K562 (cell line): ENCODE measurements around the gene DRICH1.

Experiments
- BHLHE40 ChIP-seq: IDR thresholded peaks from 2 replicates; pipeline ENCODE4 v1.6.1; 2011; ENCODE audit warnings: low read length, improper control_type of control experiment
- CTCF ChIP-seq, 3 experiments: IDR thresholded peaks in 2 of 3; conservative IDR thresholded peaks in 1 of 3; 2 replicates each; pipeline ENCODE4 v1.5.1; 2011 to 2012; ENCODE audit warnings: low read length in 3 of 3, mild to moderate bottlenecking in 3 of 3, control low read depth in 2 of 3, improper control_type of control experiment in 1 of 3, inconsistent platforms in 1 of 3, low read depth in 1 of 3, mixed read lengths in 1 of 3, moderate library complexity in 1 of 3; ENCODE audit not compliant: insufficient read depth in 2 of 3
- DNMT1 ChIP-seq: fragments of 450-650 bp; IDR thresholded peaks from 2 replicates; pipeline ENCODE4 v1.6.1; 2016; ENCODE audit warnings: antibody characterized with exemption, mild to moderate bottlenecking
- FOS ChIP-seq: IDR thresholded peaks from 3 replicates; pipeline ENCODE4 v1.6.1; 2011; ENCODE audit not compliant: insufficient read length; ENCODE audit errors: extremely low read depth
- GATAD2A ChIP-seq: fragments of 450-650 bp; IDR thresholded peaks from 2 replicates; pipeline ENCODE4 v1.6.1; 2017
- MTA2 ChIP-seq: fragments of 450-650 bp; IDR thresholded peaks from 2 replicates; pipeline ENCODE4 v1.6.1; 2016; ENCODE audit warnings: low read depth
- MXD1 ChIP-seq: fragments of 250-450 bp; sonication (Bioruptor Pico); IDR thresholded peaks from 2 replicates; pipeline ENCODE4 v1.8.0; 2021; ENCODE audit warnings: borderline replicate concordance, mild to moderate bottlenecking, moderate library complexity; ENCODE audit not compliant: poor library complexity, severe bottlenecking
- MYNN ChIP-seq, 2 experiments: sonication (generic); formaldehyde crosslinking in 1 of 2; IDR thresholded peaks; 2 replicates each; pipeline versions ENCODE4 v1.5.0 to v1.6.1; 2016 to 2020; ENCODE audit warnings: antibody characterized with exemption in 1 of 2, missing genetic modification reagents in 1 of 2
- NFIC ChIP-seq: fragments of 450-650 bp; IDR thresholded peaks from 2 replicates; pipeline ENCODE4 v1.6.1; 2017; ENCODE audit warnings: mild to moderate bottlenecking, inconsistent platforms
- NR1H2 ChIP-seq: sonication (generic); formaldehyde crosslinking; IDR thresholded peaks from 2 replicates; pipeline ENCODE4 v1.4.0; 2020; ENCODE audit warnings: mild to moderate bottlenecking, missing genetic modification reagents
- TF ChIP-seq, protein P1 (sequence below), 2 experiments: IDR thresholded peaks; 2 replicates each; pipeline ENCODE4 v1.6.1; 2011; ENCODE audit warnings: borderline replicate concordance in 1 of 2, control low read depth in 1 of 2, low read depth in 1 of 2, low read length in 1 of 2, mild to moderate bottlenecking in 1 of 2, mixed read lengths in 1 of 2, moderate library complexity in 1 of 2; ENCODE audit not compliant: insufficient read depth in 1 of 2, insufficient read length in 1 of 2, poor library complexity in 1 of 2, severe bottlenecking in 1 of 2; ENCODE audit errors: extremely low read depth in 1 of 2

DNA sequence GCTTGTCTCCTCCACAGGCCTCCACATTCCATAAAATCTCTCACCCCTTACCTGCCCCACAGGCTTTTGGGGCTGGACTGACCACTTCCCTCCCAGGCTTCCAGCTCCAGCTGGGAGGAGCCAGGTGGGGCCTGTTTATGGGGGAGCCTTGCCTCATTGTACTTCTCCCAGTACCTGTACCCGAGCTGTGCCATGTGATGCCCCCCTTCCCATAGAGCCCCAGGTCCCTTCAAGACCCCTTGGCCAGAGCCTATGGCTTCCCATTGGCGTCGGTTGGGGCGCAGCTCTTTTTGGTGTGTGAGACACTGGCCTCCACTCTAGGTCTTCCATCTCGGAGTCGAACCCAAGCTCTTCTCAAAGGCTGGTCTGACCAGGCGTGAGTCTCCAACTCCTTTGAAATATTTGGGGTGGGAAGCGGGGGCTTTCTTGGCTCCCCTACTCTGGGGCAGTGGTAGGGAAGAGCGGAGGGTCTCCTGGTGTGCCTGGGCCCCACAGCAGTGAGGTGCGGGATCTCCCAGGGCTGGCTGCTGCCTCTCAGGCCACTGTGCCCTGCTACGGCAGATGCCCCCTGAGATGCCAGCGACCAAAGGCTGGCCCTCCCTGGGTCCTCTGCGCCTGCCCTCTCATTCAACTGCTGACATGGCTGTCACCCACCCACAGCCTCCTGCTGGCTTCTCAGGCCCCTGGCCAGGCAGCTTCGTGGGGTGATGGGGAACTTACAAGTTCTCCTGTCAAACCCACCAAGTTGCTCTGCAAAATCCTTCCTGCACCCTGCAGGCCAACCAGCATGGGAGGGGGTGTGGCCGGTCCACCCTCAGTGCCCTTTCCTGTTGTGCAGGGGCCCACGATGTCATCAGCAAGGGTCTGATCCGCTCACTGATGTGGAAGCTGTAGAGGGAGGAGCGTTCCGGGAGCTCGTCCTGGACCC, 25.7 kb downstream of the DRICH1 start:
- no peak for TF ChIP-seq NR1H2 (CRISPR knock-in tag)
- no peak for TF ChIP-seq BHLHE40
- no peak for TF ChIP-seq FOS
- no peak for TF ChIP-seq DNMT1
- TF ChIP-seq, protein P1, sequence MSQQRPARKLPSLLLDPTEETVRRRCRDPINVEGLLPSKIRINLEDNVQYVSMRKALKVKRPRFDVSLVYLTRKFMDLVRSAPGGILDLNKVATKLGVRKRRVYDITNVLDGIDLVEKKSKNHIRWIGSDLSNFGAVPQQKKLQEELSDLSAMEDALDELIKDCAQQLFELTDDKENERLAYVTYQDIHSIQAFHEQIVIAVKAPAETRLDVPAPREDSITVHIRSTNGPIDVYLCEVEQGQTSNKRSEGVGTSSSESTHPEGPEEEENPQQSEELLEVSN (IDR thresholded peaks at IDR 0.05; ENCODE audit: borderline replicate concordance in 1 of 2, extremely low read depth in 1 of 2, insufficient read depth in 1 of 2, insufficient read length in 1 of 2, low read depth in 1 of 2, low read length in 1 of 2, poor library complexity in 1 of 2, severe bottlenecking in 1 of 2): no peak
- TF ChIP-seq GATAD2A: no peak
- TF ChIP-seq MTA2: no peak
- TF ChIP-seq MXD1 (CRISPR knock-in tag): no peak
- no peak for TF ChIP-seq NFIC
- TF ChIP-seq CTCF (IDR thresholded peaks at IDR 0.05 in 2 of 3, conservative IDR thresholded peaks at IDR 0.05 in 1 of 3; ENCODE audit: insufficient read depth in 2 of 3, low read depth in 1 of 3, low read length in 3 of 3): no peak
- no peak for TF ChIP-seq MYNN (IDR thresholded peaks at IDR 0.05)
- no peak for TF ChIP-seq MYNN (CRISPR knock-in tag; IDR thresholded peaks at IDR 0.05)
